GM12872 (cell line): ENCODE measurements around the gene PSKH1.
A peak's percentile ranks its signal among the peaks of the same experiment; 100 is the strongest.

Experiments
- TF ChIP-seq, protein P1 (sequence below): IDR thresholded peaks from 3 replicates; pipeline ENCODE4 v1.5.1; 2011; ENCODE audit warnings: low read depth, mild to moderate bottlenecking, low read length, moderate library complexity; ENCODE audit not compliant: insufficient read depth

PSKH1 gene

DNA sequence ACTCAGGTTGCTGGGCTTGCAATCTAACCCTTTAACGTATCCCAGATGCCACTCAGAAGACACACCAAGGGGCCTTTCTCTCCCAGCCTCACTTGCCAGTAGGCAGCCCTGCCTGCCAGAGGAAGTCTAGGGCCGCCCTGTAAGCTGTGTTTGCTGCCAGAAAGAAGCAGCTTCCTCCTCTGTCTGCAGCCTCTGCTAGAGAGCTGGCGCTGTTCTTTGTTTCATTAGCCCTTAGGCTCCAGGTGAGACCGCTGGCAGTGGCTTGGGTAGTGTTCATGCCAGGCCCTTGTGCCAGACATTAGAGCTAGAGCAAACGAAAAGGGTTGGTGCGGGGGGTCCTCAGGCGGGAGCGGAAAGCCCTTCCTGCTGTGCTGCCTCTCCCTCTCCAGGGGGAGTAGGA, 29.7 kb downstream of the PSKH1 start:
- TF ChIP-seq, protein P1, sequence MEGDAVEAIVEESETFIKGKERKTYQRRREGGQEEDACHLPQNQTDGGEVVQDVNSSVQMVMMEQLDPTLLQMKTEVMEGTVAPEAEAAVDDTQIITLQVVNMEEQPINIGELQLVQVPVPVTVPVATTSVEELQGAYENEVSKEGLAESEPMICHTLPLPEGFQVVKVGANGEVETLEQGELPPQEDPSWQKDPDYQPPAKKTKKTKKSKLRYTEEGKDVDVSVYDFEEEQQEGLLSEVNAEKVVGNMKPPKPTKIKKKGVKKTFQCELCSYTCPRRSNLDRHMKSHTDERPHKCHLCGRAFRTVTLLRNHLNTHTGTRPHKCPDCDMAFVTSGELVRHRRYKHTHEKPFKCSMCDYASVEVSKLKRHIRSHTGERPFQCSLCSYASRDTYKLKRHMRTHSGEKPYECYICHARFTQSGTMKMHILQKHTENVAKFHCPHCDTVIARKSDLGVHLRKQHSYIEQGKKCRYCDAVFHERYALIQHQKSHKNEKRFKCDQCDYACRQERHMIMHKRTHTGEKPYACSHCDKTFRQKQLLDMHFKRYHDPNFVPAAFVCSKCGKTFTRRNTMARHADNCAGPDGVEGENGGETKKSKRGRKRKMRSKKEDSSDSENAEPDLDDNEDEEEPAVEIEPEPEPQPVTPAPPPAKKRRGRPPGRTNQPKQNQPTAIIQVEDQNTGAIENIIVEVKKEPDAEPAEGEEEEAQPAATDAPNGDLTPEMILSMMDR = no peak

DNA sequence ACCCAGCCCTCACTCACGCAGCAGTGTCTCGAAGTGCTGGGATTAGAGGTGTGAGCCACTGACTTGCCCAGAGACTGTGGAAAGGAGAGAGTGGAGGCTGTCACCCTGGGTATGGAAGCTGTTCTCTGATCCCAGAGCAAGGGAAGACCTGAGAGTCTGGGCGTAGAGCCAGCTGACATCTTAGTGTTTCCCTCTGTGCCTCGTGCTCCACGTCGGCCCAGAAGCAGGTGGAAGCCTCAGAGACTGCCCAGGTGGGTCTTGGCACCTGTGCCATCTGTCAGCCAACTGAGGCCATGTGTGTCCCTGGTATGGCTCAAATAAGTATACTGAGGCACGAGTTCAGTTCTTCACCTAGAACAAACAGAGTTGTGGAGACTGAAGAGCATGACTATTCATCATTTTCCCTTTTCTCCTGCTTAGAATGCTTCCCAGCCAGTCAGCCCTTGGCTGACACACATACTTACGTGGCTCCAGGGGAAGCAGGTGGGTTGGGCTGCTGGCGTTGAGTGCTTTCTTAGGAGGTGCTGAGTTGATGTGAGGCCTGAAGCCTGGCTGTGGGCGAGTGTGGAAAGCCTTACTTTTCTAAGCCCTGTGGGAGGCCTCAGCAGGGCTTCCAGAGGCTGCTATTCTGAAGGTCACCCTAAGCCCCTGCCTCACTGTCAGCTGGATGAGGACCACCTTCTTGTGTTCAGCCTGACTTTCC, 30.5 kb downstream of the PSKH1 start:
- TF ChIP-seq, protein P1 = no peak

DNA sequence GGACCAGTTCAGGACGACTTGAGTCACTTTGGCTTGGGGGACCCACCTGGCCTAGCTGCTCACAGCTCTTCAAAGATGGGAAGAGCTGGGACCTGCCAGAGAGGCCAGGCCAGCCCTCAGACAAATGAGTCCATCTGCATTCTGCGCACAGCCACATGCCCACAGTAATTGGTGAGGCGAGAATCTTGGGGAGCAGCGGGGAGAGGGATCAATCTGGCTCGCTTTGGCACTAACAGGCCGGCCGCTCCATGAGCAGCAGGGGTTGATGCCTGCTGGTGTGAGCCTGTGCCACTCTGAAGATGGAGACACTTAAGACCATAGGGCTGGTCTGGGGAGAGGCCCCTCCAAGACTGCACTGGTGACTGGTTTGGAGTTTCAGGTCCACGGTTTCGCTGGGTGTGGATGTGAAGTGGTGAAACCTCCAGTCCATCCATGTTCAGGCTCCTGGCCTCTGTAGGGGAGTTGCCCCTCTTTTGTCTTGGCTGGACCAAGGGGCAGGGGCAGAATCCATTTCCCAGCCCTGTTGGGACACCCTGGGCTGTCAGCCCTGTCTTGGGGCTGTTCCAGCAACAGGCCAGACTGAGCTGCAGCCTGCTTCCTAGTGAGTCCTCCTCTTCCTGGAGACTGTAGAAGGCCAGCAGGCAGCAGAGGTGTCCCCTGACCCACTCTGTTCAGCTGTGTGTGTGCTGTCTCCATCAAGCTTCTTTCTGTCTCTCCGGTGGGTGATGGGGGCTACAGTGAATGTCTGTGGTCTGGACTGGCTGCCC, 31.3 kb downstream of the PSKH1 start:
- TF ChIP-seq, protein P1 = no peak

DNA sequence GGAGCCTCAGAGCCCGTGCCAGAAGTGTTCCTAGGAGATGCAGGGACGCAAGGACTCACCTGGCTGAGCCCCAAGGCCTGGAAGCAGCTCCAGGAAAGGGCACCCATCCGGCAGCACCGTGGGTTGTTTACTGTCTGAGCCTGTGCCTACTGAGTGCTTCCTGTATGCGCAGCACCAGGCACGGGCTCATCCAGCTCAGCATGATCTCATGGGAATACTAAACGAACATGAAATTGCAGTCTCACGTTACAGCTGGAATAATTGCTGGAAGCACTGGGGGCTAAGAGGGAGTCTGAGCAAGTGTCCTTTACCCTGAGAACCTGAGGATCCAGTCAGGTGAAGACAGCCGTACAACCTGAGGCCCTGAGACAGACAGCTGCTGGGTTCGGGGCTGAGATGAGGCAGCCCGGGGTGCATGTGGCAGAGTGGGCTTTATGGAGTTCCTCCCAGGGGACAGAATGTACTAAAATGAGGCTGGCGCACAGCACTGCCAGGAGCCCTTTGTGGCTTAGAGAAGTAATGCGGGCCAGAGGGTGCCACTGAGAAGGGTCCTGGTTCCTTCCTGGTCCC, 33.2 kb downstream of the PSKH1 start:
- TF ChIP-seq, protein P1 = peak; percentile 43; the same call in 2 of the 3 replicates

DNA sequence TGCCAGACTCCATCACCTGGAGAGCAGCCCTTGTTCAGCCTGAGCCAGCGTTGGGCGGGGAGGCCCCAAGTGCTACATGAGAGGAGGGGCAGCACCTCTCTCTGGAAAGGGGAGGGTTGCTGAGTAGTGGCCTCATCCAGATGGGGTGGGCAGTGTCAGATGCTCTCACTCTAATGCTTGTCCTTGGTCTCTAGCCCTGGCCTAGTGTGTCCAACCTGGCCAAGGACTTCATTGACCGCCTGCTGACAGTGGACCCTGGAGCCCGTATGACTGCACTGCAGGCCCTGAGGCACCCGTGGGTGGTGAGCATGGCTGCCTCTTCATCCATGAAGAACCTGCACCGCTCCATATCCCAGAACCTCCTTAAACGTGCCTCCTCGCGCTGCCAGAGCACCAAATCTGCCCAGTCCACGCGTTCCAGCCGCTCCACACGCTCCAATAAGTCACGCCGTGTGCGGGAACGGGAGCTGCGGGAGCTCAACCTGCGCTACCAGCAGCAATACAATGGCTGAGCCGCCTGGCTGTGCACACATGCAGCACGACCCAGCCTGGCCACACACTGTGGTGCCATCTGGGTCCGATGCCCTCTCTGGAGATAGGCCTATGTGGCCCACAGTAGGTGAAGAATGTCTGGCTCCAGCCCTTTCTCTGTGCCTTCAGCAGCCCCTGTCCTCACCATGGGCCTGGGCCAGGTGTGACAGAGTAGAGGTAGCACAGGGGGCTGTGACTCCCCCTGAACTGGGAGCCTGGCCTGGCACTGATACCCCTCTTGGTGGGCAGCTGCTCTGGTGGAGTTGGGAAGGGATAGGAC, 34.3 kb downstream of the PSKH1 start:
- TF ChIP-seq, protein P1 = no peak

DNA sequence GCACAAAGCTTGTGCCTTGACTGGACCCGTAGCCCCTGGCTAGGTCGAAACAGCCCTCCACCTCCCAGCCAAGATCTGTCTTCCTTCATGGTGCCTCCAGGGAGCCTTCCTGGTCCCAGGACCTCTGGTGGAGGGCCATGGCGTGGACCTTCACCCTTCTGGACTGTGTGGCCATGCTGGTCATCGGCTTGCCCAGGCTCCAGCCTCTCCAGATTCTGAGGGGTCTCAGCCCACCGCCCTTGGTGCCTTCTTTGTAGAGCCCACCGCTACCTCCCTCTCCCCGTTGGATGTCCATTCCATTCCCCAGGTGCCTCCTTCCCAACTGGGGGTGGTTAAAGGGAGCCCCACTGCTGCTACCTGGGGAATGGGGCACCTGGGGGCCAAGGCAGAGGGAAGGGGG, 35.1 kb downstream of the PSKH1 start:
- TF ChIP-seq, protein P1 = no peak
